Activated CD4-positive, alpha-beta T cell treated with anti-CD3 and anti-CD28 coated beads, Interleukin-2, amount 10 ng/mL, durations not matched to agents 24 days and 14 days (primary cell): ENCODE results near the gene SHANK1. TPM values are rescaled to one million over a fixed set of nuclear protein-coding genes. Genes with fewer than 3 reads are reported as not detected.
"Not testable (repeated sequence)": the region's sequence is repeated elsewhere in the genome, so short reads cannot be mapped to it uniquely, and the experiment has no call there.

Source experiments
- DNase-seq: peaks from one replicate; pipeline ENCODE4 v3.0.0; 2022
- H3K27ac Mint-ChIP-seq: one replicate; pipeline ENCODE4 v1.8.0; 2022; ENCODE audit warnings: mild to moderate bottlenecking, mixed read lengths
- H3K27me3 Mint-ChIP-seq: one replicate; pipeline ENCODE4 v1.8.0; 2022; ENCODE audit warnings: mixed read lengths
- H3K36me3 Mint-ChIP-seq: one replicate; pipeline ENCODE4 v1.8.0; 2022; ENCODE audit warnings: low read depth, mild to moderate bottlenecking, mixed read lengths
- H3K4me1 Mint-ChIP-seq: one replicate; pipeline ENCODE4 v1.8.0; 2021; ENCODE audit warnings: mixed read lengths
- H3K4me3 Mint-ChIP-seq: one replicate; pipeline ENCODE4 v1.8.0; 2022; ENCODE audit warnings: mild to moderate bottlenecking, moderate library complexity, mixed read lengths
- H3K9me3 Mint-ChIP-seq: one replicate; pipeline ENCODE4 v1.8.0; 2021; ENCODE audit warnings: mixed read lengths
- intact Hi-C: fragments of 100-400 bp; cut with micrococcal nuclease; formaldehyde crosslinking; loops from one replicate; pipeline ENCODE4 v1.15.1; 2023
- total RNA-seq: library from RNA; stranded (reverse); gene quantifications from 2 replicates; pipeline ENCODE4 v1.2.3, GENCODE V29; 2022

SHANK1 gene
- not detected in 2 replicates for total RNA-seq

- intact Hi-C loops, result no loop called here
- H3K9me3 Mint-ChIP-seq, result no peaks in the 10 kb centered on the region
Observed at GRCh38 chr19:50719566-50719965, at the start of gene SHANK1. Gene SHANK1 (minus strand): TSS chr19:50719802. CDS start chr19:50716919, 2,883 bp downstream.

GRCh38 chr19:50768277-50768676 is 48.7 kb upstream of the SHANK1 start:
- Mint-ChIP-seq H3K36me3 (no peaks in the 10 kb centered on the region), H3K4me3 (no peak overlapping the region), H3K4me1 (no peaks in the 10 kb centered on the region), H3K9me3 (no peaks in the 10 kb centered on the region), H3K27me3 (no peaks in the 10 kb centered on the region), H3K27ac (no peak overlapping the region)
- no peak for DNase-seq
- intact Hi-C loops, result no loop called here

More at GRCh38 chr19:50719566-50719965, at the start of gene SHANK1:
- DNase-seq, result no peak
- H3K4me3 Mint-ChIP-seq, result peak within 1 kb of the TSS; percentile 3
- peaks cover 72% of the 10 kb centered on the region for H3K27me3 Mint-ChIP-seq
- H3K36me3 Mint-ChIP-seq, result no peaks in the 10 kb centered on the region
- H3K27ac Mint-ChIP-seq, result no peak within 1 kb of the TSS
- H3K4me1 Mint-ChIP-seq, result peaks cover 9% of the 10 kb centered on the region

- H3K9me3 Mint-ChIP-seq, intact Hi-C loops, H3K4me3 Mint-ChIP-seq, H3K4me1 Mint-ChIP-seq, H3K27ac Mint-ChIP-seq, H3K36me3 Mint-ChIP-seq, H3K27me3 Mint-ChIP-seq, DNase-seq: not testable (repeated sequence)
Observed at GRCh38 chr19:50767263-50767662, 47.7 kb upstream of the SHANK1 start.

- H3K4me3 Mint-ChIP-seq, H3K27me3 Mint-ChIP-seq, H3K36me3 Mint-ChIP-seq, H3K27ac Mint-ChIP-seq, DNase-seq, H3K4me1 Mint-ChIP-seq, intact Hi-C loops, H3K9me3 Mint-ChIP-seq: not testable (repeated sequence)
Observed at GRCh38 chr19:50766746-50767145, 47.1 kb upstream of the SHANK1 start.

GRCh38 chr19:50764409-50764808 is 44.8 kb upstream of the SHANK1 start:
- H3K4me3 Mint-ChIP-seq, result no peak overlapping the region
- no peaks in the 10 kb centered on the region for H3K36me3 Mint-ChIP-seq
- no peak for DNase-seq
- no peaks in the 10 kb centered on the region for H3K9me3 Mint-ChIP-seq
- H3K4me1 Mint-ChIP-seq, result no peaks in the 10 kb centered on the region
- no peak overlapping the region for H3K27ac Mint-ChIP-seq
- no peaks in the 10 kb centered on the region for H3K27me3 Mint-ChIP-seq
- intact Hi-C loops, result no loop called here

GRCh38 chr19:50763521-50763920 is 43.9 kb upstream of the SHANK1 start:
- H3K4me3 Mint-ChIP-seq, H3K27me3 Mint-ChIP-seq, H3K4me1 Mint-ChIP-seq, H3K9me3 Mint-ChIP-seq, intact Hi-C loops, H3K27ac Mint-ChIP-seq, H3K36me3 Mint-ChIP-seq, DNase-seq: not testable (repeated sequence)

- intact Hi-C loops, result not testable (repeated sequence)
Observed at GRCh38 chr19:50761501-50761900, 41.9 kb upstream of the SHANK1 start.

GRCh38 chr19:50759886-50760285 is 40.3 kb upstream of the SHANK1 start:
- intact Hi-C loops, result no loop called here
- Mint-ChIP-seq H3K27ac (no peak overlapping the region), H3K27me3 (no peaks in the 10 kb centered on the region), H3K9me3 (no peaks in the 10 kb centered on the region), H3K36me3 (no peaks in the 10 kb centered on the region), H3K4me3 (no peak overlapping the region), H3K4me1 (no peaks in the 10 kb centered on the region)
- no peak for DNase-seq

More at GRCh38 chr19:50761501-50761900, 41.9 kb upstream of the SHANK1 start:
- H3K27ac Mint-ChIP-seq, H3K36me3 Mint-ChIP-seq, H3K4me1 Mint-ChIP-seq, H3K4me3 Mint-ChIP-seq, H3K9me3 Mint-ChIP-seq, DNase-seq, H3K27me3 Mint-ChIP-seq: not testable (repeated sequence)

- H3K27ac Mint-ChIP-seq, intact Hi-C loops, DNase-seq, H3K4me3 Mint-ChIP-seq, H3K9me3 Mint-ChIP-seq, H3K4me1 Mint-ChIP-seq, H3K27me3 Mint-ChIP-seq, H3K36me3 Mint-ChIP-seq: not testable (repeated sequence)
Observed at GRCh38 chr19:50759076-50759475, 39.5 kb upstream of the SHANK1 start.

- DNase-seq, H3K36me3 Mint-ChIP-seq, intact Hi-C loops, H3K4me3 Mint-ChIP-seq, H3K9me3 Mint-ChIP-seq, H3K27ac Mint-ChIP-seq, H3K4me1 Mint-ChIP-seq, H3K27me3 Mint-ChIP-seq: not testable (repeated sequence)
Observed at GRCh38 chr19:50757624-50758023, 38.0 kb upstream of the SHANK1 start.

- H3K27me3 Mint-ChIP-seq, H3K36me3 Mint-ChIP-seq, intact Hi-C loops, H3K27ac Mint-ChIP-seq, DNase-seq, H3K9me3 Mint-ChIP-seq, H3K4me3 Mint-ChIP-seq, H3K4me1 Mint-ChIP-seq: not testable (repeated sequence)
Observed at GRCh38 chr19:50756244-50756643, 36.6 kb upstream of the SHANK1 start.

GRCh38 chr19:50753879-50754278 is 34.3 kb upstream of the SHANK1 start:
- Mint-ChIP-seq H3K27me3 (no peaks in the 10 kb centered on the region), H3K36me3 (no peaks in the 10 kb centered on the region), H3K9me3 (no peaks in the 10 kb centered on the region), H3K4me3 (no peak overlapping the region), H3K27ac (no peak overlapping the region), H3K4me1 (no peaks in the 10 kb centered on the region)
- DNase-seq, result no peak
- intact Hi-C loops, result no loop called here

- H3K36me3 Mint-ChIP-seq, result no peaks in the 10 kb centered on the region
- no peak overlapping the region for H3K27ac Mint-ChIP-seq
- no peaks in the 10 kb centered on the region for H3K27me3 Mint-ChIP-seq
- H3K4me3 Mint-ChIP-seq, result no peak overlapping the region
- intact Hi-C loops, result no loop called here
- DNase-seq, result no peak
- no peaks in the 10 kb centered on the region for H3K9me3 Mint-ChIP-seq
- no peaks in the 10 kb centered on the region for H3K4me1 Mint-ChIP-seq
Observed at GRCh38 chr19:50750010-50750409, 30.4 kb upstream of the SHANK1 start.

GRCh38 chr19:50749490-50749889 is 29.9 kb upstream of the SHANK1 start:
- no peaks in the 10 kb centered on the region for H3K27me3 Mint-ChIP-seq
- no peaks in the 10 kb centered on the region for H3K4me1 Mint-ChIP-seq
- H3K27ac Mint-ChIP-seq, result no peak overlapping the region
- no peaks in the 10 kb centered on the region for H3K9me3 Mint-ChIP-seq
- no peak for DNase-seq
- no peak overlapping the region for H3K4me3 Mint-ChIP-seq
- H3K36me3 Mint-ChIP-seq, result no peaks in the 10 kb centered on the region
- intact Hi-C loops, result no loop called here

- H3K9me3 Mint-ChIP-seq, H3K27ac Mint-ChIP-seq, H3K27me3 Mint-ChIP-seq, H3K36me3 Mint-ChIP-seq, DNase-seq, intact Hi-C loops, H3K4me3 Mint-ChIP-seq, H3K4me1 Mint-ChIP-seq: not testable (repeated sequence)
Observed at GRCh38 chr19:50747141-50747540, 27.5 kb upstream of the SHANK1 start.
